ENCODE measurements around the gene KCTD13.

The KCTD13 gene

GRCh38 chr16:29857133-29857760, 68.8 kb downstream of the KCTD13 start:
- no peaks in the 10 kb centered on the region for H3K9me3 ChIP-seq
- H3K36me3 ChIP-seq: peaks cover 33% of the 10 kb centered on the region
- no peak overlapping the region for H3K27ac ChIP-seq
- no peaks in the 10 kb centered on the region for H3K27me3 ChIP-seq
- no peak for TF ChIP-seq CTCF (IDR thresholded peaks at IDR 0.05)
- peaks cover 12 to 13% of the 10 kb centered on the region in 2 experiments for H3K4me1 ChIP-seq (ENCODE audit: control insufficient read depth in 1 of 2, insufficient read depth in 1 of 2, low read depth in 1 of 2, low read length in 1 of 2)
- H3K4me3 ChIP-seq (ENCODE audit: low read depth in 1 of 2, low read length in 1 of 2): no peak overlapping the region

Measured in neutrophil (primary cell).